Activated gamma-delta T cell treated with anti-CD3 and anti-CD28 coated beads, Interleukin-2, amount 50 U/mL, for 16 hours (primary cell): ENCODE measurements around the gene PARP3.
"Not testable (repeated sequence)": the region's sequence is repeated elsewhere in the genome, so short reads cannot be mapped to it uniquely, and the experiment has no call there.

Experiments used
- DNase-seq: peaks from one replicate; pipeline ENCODE4 v3.0.0-alpha.2; 2020; ENCODE audit warnings: low read depth

PARP3 gene

GRCh38 chr3:51941798-51942602, at the start of gene PARP3, which contains the start of gene RRP9:
Gene PARP3 (plus strand): TSS chr3:51942363. CDS start chr3:51943356, 993 bp downstream.
Gene RRP9 (minus strand): TSS chr3:51941904. CDS start chr3:51941867, 37 bp downstream.
- DNase-seq = peak; percentile 99

- no peak for DNase-seq
These were observed 47.8 kb upstream of the PARP3 start for GRCh38 chr3:51894391-51894790.

- DNase-seq = no peak
These were observed 47.2 kb upstream of the PARP3 start for GRCh38 chr3:51894939-51895338.

- no peak for DNase-seq
These were observed 45.4 kb upstream of the PARP3 start for GRCh38 chr3:51896607-51897305.

GRCh38 chr3:51897391-51897790, 44.8 kb upstream of the PARP3 start:
- no peak for DNase-seq

- not testable (repeated sequence) for DNase-seq
These were observed 42.1 kb upstream of the PARP3 start for GRCh38 chr3:51900043-51900442.

GRCh38 chr3:51902361-51902760, 39.8 kb upstream of the PARP3 start:
- not testable (repeated sequence) for DNase-seq

- DNase-seq = no peak
These were observed 37.9 kb upstream of the PARP3 start for GRCh38 chr3:51904034-51904823.

- DNase-seq = no peak
These were observed 34.1 kb upstream of the PARP3 start for GRCh38 chr3:51908026-51908425.

GRCh38 chr3:51916418-51916817, 25.7 kb upstream of the PARP3 start:
- DNase-seq = no peak

GRCh38 chr3:51921081-51921578, 21.0 kb upstream of the PARP3 start:
- DNase-seq = no peak

GRCh38 chr3:51927061-51927977, 14.8 kb upstream of the PARP3 start:
- no peak for DNase-seq

- DNase-seq = no peak
These were observed 13.7 kb upstream of the PARP3 start for GRCh38 chr3:51928438-51928837.

GRCh38 chr3:51928981-51929380, 13.2 kb upstream of the PARP3 start:
- not testable (repeated sequence) for DNase-seq

- DNase-seq = no peak
These were observed 12.7 kb upstream of the PARP3 start for GRCh38 chr3:51929420-51930003.

- no peak for DNase-seq
These were observed 11.7 kb upstream of the PARP3 start for GRCh38 chr3:51930439-51930838.

GRCh38 chr3:51931756-51932155, 10.4 kb upstream of the PARP3 start:
- no peak for DNase-seq

- DNase-seq = no peak
These were observed 9.4 kb upstream of the PARP3 start for GRCh38 chr3:51932471-51933370.

GRCh38 chr3:51933471-51934138, 8.6 kb upstream of the PARP3 start:
- no peak for DNase-seq
